Camera-type eye (tissue), 1 donor: ENCODE measurements around the gene AP2A1. TPM values are rescaled to one million over a fixed set of nuclear protein-coding genes. Genes with fewer than 3 reads are reported as not detected.

Experiments
- total RNA-seq: library from RNA; depleted of rRNA; stranded (reverse); fragments of >200 nt; gene quantifications from one replicate; pipeline ENCODE4 v1.2.3, GENCODE V29; 2014

AP2A1 gene
- 61.0 TPM for total RNA-seq

GRCh38 chr19:49766930-49767299 is at the start of gene AP2A1:
Gene AP2A1, plus strand, starts transcription at chr19:49767001. Its CDS starts 133 bp downstream, at chr19:49767134.

GRCh38 chr19:49763230-49763629 is 3.6 kb upstream of the AP2A1 start, which contains the start of gene TSKS:
Gene TSKS, minus strand, starts transcription at chr19:49763306. Its CDS starts 59 bp downstream, at chr19:49763247.

GRCh38 chr19:49812997-49813861 is 46.4 kb downstream of the AP2A1 start, which contains the start of gene FUZ:
Gene FUZ, minus strand, starts transcription at chr19:49813292. Its CDS starts 186 bp downstream, at chr19:49813106.

GRCh38 chr19:49817964-49818648 is 51.3 kb downstream of the AP2A1 start, which contains the start of gene MED25:
Gene MED25, plus strand, starts transcription at chr19:49818289. Its CDS starts 53 bp downstream, at chr19:49818342.

GRCh38 chr19:49850487-49851342 is 83.9 kb downstream of the AP2A1 start, which contains the start of gene PTOV1:
Gene PTOV1, plus strand, starts transcription at chr19:49851159.

Other genes starting within 250 kb of the AP2A1 start
- gene RCN3, start 239.0 kb upstream of the AP2A1 start, total RNA-seq = 58.3 TPM
- gene NOSIP, start 186.4 kb upstream of the AP2A1 start, total RNA-seq = 38.8 TPM
- gene PRRG2, start 185.7 kb upstream of the AP2A1 start, total RNA-seq = 0.77 TPM
- gene PRR12, start 175.8 kb upstream of the AP2A1 start, total RNA-seq = 15.8 TPM
- gene RRAS, start 126.9 kb upstream of the AP2A1 start, total RNA-seq = 6.5 TPM
- gene SCAF1, start 124.8 kb upstream of the AP2A1 start, total RNA-seq = 28.2 TPM
- 51.1 TPM for gene IRF3, start 101.1 kb upstream of the AP2A1 start, total RNA-seq
- gene BCL2L12, start 101.1 kb upstream of the AP2A1 start, total RNA-seq = 3.1 TPM
- 298 TPM for gene PRMT1, start 89.7 kb upstream of the AP2A1 start, total RNA-seq
- gene ADM5, start 77.4 kb upstream of the AP2A1 start, total RNA-seq = 0.77 TPM
- gene CPT1C, start 75.9 kb upstream of the AP2A1 start, total RNA-seq = 40.4 TPM
- 0.22 TPM for gene TSKS, start 3.7 kb upstream of the AP2A1 start, total RNA-seq
- 38.7 TPM for gene FUZ, start 46.3 kb downstream of the AP2A1 start, total RNA-seq
- 44.2 TPM for gene MED25, start 51.3 kb downstream of the AP2A1 start, total RNA-seq
- gene PTOV1, start 84.2 kb downstream of the AP2A1 start, total RNA-seq = 126 TPM
- 49.9 TPM for gene PNKP, start 100.6 kb downstream of the AP2A1 start, total RNA-seq
- 7.8 TPM for gene AKT1S1, start 110.4 kb downstream of the AP2A1 start, total RNA-seq
- gene TBC1D17, start 110.7 kb downstream of the AP2A1 start, total RNA-seq = 24.8 TPM
- 0.27 TPM for gene IL4I1, start 129.9 kb downstream of the AP2A1 start, total RNA-seq
- gene ATF5, start 162.2 kb downstream of the AP2A1 start, total RNA-seq = 4.0 TPM
- 53.2 TPM for gene NUP62, start 162.5 kb downstream of the AP2A1 start, total RNA-seq
- gene SIGLEC11, start 194.2 kb downstream of the AP2A1 start, total RNA-seq = 1.3 TPM